Gastroesophageal sphincter (tissue), 4 donors: ENCODE results near the gene ENPP3. TPM values are rescaled to one million over a fixed set of nuclear protein-coding genes. Genes with fewer than 3 reads are reported as not detected.

ENCODE experiments used
- ATAC-seq: fragments of 150-250 bp; one replicate; pipeline ENCODE4 v1.9.1; 2016; ENCODE audit warnings: mild to moderate bottlenecking, moderate library complexity
- H3K27ac ChIP-seq, 4 donors: fragments of 200-600 bp; sonication (generic) in 3 of 4; 1 replicate in 3 of 4; 2 replicates in 1 of 4; pipeline ENCODE4 v1.5.1; 2016 to 2019
- H3K27me3 ChIP-seq: fragments of 200-600 bp; sonication (generic); one replicate; pipeline ENCODE4 v1.5.1; 2019
- H3K36me3 ChIP-seq, 2 donors: fragments of 200-600 bp; sonication (generic); one replicate each; pipeline ENCODE4 v1.5.1; 2019; ENCODE audit warnings: control low read depth in 1 of 2
- H3K4me1 ChIP-seq, 3 donors: fragments of 200-600 bp; sonication (generic); 1 replicate in 2 of 3; 2 replicates in 1 of 3; pipeline ENCODE4 v1.5.1; 2016 to 2019; ENCODE audit warnings: control low read depth in 2 of 3
- H3K4me3 ChIP-seq, 2 donors: fragments of 200-600 bp; sonication (generic); one replicate each; pipeline ENCODE4 v1.5.1; 2019; ENCODE audit warnings: mild to moderate bottlenecking in 1 of 2, moderate library complexity in 1 of 2
- H3K9me3 ChIP-seq, 3 donors: fragments of 200-600 bp; sonication (generic); one replicate each; pipeline ENCODE4 v1.5.1; 2017 to 2019; ENCODE audit warnings: control low read depth in 2 of 3
- EP300 ChIP-seq: sonication (generic); formaldehyde crosslinking; IDR thresholded peaks from one replicate; pipeline ENCODE4 v1.6.1; 2017; ENCODE audit warnings: antibody characterized with exemption, mild to moderate bottlenecking
- POLR2A ChIP-seq, 2 donors: fragments of 450-650 bp; IDR thresholded peaks; one replicate each; pipeline ENCODE4 v1.6.1; 2017; ENCODE audit warnings: antibody characterized with exemption in 2 of 2, mild to moderate bottlenecking in 2 of 2, moderate library complexity in 1 of 2
- POLR2AphosphoS5 ChIP-seq: sonication (generic); formaldehyde crosslinking; IDR thresholded peaks from one replicate; pipeline ENCODE4 v1.6.1; 2017; ENCODE audit warnings: antibody characterized with exemption
- WGBS, 2 donors: methylation state at CpG; one replicate each; pipeline ENCODE4 v1.1.5; 2018; ENCODE audit warnings: low coverage in 1 of 2; 5-methylcytosine and 5-hydroxymethylcytosine counted together
- total RNA-seq, 4 donors: library from RNA; depleted of rRNA; stranded (reverse); fragments of >200 nt; gene quantifications; one replicate each; pipeline ENCODE4 v1.1.0, GENCODE V29; 2016
- TF ChIP-seq, protein P1 (sequence below), 4 experiments: fragments of 200-600 bp in 2 of 4; fragments of 450-650 bp in 2 of 4; sonication (generic) in 1 of 4; IDR thresholded peaks; one replicate each; pipeline ENCODE4 v1.5.1; 2017 to 2019; ENCODE audit warnings: antibody characterized with exemption in 4 of 4, mild to moderate bottlenecking in 2 of 4, moderate library complexity in 2 of 4

ENPP3 gene
- total RNA-seq, 4 donors from 2014 or later = 0.35 to 1.5 (median 0.39) TPM; not detected in 1

DNA sequence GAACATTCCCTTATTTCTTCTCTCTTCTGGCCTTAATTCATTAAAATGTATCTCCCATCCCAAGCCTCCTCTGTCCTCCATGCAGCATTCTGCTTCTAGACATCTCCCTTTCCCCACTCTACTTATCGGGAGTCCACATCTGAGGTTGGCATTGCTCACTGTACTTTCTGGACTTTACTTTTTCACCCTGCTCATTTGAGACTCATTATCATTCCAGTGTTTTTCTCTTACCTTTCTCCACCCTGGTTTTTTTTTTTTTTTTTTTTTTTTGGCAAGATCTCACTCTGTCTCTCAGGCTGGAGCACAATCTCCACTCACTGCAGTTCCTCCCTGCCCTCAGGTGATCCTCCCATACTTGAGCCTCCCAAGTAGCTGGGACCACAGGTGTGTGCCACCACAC lies 4.5 kb downstream of the ENPP3 start:
- Histone ChIP-seq H3K4me3 (no peak overlapping the region), H3K9me3 (no peaks in the 10 kb centered on the region), H3K27me3 (no peaks in the 10 kb centered on the region), H3K4me1 (no peaks in the 10 kb centered on the region), H3K27ac (no peak overlapping the region), H3K36me3 (no peaks in the 10 kb centered on the region)
- WGBS, 2 donors = 100% methylated on average over 1 of the region's 1 CpG; no CpG with 5 or more reads in 1 of the 2 donors
- TF ChIP-seq POLR2AphosphoS5 (no peak), EP300 (no peak), POLR2A (IDR thresholded peaks at IDR 0.05) (no peak)
- TF ChIP-seq, protein P1, sequence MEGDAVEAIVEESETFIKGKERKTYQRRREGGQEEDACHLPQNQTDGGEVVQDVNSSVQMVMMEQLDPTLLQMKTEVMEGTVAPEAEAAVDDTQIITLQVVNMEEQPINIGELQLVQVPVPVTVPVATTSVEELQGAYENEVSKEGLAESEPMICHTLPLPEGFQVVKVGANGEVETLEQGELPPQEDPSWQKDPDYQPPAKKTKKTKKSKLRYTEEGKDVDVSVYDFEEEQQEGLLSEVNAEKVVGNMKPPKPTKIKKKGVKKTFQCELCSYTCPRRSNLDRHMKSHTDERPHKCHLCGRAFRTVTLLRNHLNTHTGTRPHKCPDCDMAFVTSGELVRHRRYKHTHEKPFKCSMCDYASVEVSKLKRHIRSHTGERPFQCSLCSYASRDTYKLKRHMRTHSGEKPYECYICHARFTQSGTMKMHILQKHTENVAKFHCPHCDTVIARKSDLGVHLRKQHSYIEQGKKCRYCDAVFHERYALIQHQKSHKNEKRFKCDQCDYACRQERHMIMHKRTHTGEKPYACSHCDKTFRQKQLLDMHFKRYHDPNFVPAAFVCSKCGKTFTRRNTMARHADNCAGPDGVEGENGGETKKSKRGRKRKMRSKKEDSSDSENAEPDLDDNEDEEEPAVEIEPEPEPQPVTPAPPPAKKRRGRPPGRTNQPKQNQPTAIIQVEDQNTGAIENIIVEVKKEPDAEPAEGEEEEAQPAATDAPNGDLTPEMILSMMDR (IDR thresholded peaks at IDR 0.05) = no peak
- ATAC-seq = no peak

DNA sequence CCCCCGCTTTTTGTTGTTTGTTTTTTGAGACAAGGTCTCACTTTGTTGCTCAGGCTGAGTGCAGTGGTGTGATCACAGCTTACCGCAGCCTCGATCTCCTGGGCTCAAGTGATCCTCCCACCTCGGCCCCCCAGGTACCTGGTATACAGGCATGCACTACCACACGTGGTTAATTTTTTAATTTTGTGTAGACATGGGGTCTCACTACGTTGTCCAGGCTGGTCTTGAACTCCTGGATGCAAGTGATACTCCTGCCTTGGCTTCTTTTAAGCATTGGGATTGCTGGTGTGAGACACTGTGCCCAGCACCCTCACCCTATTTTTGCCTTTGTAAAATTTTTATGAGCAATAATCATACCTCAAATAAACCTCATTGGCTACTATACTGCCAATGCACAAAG lies 5.5 kb downstream of the ENPP3 start:
- no peaks in the 10 kb centered on the region for H3K4me1 ChIP-seq
- H3K27ac ChIP-seq = no peak overlapping the region
- no peaks in the 10 kb centered on the region for H3K9me3 ChIP-seq
- no peaks in the 10 kb centered on the region for H3K27me3 ChIP-seq
- no peak for TF ChIP-seq EP300
- TF ChIP-seq POLR2A (IDR thresholded peaks at IDR 0.05) = no peak
- no peak for TF ChIP-seq POLR2AphosphoS5
- TF ChIP-seq, protein P1 (IDR thresholded peaks at IDR 0.05) = no peak
- H3K36me3 ChIP-seq = no peaks in the 10 kb centered on the region
- WGBS, 2 donors = 76 to 95% methylated on average over 3 to 4 of the region's 6 CpGs
- no peak for ATAC-seq
- H3K4me3 ChIP-seq = no peak overlapping the region

DNA sequence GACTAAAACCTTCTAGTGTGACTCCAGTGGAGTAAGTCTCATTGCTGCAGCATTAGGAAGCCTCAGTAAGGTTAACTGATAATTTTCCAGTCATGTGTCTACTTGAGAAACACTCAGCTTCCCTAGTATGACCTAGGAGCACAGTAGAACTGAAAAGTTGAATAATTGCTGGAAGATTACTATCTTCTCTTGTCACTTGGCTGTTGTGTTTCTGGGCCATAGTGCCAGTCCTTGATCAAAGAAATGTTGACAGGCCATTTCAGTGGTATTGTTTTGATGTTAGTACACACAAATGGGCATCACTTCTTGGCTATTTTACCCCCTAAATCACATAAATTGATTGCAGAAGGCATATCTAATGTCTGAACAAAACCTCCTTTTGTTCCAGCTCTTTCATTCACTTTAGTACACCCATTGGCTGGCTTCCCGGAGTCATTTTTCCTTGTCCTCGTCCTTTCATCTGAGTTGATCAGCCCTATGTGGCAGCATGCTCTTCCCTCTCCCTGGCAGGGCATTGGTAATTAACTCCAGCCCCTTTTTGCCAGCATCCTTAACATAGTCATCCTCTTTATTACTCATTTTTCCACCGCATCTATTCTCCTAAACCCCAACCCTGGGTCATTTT lies 6.0 kb downstream of the ENPP3 start:
- Histone ChIP-seq H3K9me3 (no peaks in the 10 kb centered on the region), H3K4me1 (no peaks in the 10 kb centered on the region), H3K4me3 (no peak overlapping the region), H3K36me3 (no peaks in the 10 kb centered on the region), H3K27ac (no peak overlapping the region), H3K27me3 (no peaks in the 10 kb centered on the region)
- no peak for ATAC-seq
- TF ChIP-seq POLR2AphosphoS5 (no peak), EP300 (no peak), POLR2A (IDR thresholded peaks at IDR 0.05) (no peak)
- TF ChIP-seq, protein P1 (IDR thresholded peaks at IDR 0.05) = no peak
- WGBS, 2 donors = 60 to 80% methylated on average over 3 of the region's 3 CpGs

DNA sequence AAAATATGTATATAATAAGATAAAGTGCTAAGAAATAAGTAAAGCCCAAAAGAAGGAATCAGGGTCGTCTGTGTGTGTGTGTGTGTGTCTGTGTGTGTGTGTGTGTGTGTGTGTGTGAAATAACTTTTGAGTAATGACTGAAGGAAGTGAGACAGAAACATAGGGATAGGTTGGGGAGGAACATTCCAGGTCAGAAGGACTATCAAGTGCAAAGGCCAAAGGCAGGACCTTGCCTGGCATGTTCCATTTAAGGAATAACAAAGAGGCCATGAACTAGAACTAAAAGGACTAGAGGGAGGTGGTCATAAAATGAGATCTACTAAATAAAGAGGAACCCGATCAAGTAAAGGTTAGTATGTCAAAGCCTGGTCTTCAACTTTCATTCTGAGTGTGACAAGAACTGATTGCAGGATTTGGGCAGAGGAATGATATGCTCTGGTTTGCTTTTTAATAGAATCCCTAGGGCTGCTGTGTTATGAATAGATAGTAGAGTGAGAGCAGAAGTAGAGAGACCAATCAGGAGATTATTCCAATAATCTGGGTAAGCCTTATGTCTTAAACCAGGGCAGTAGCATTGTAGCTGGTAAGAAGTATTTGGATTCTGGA lies 6.9 kb downstream of the ENPP3 start:
- H3K4me3 ChIP-seq = no peak overlapping the region
- ATAC-seq = no peak
- H3K27ac ChIP-seq = no peak overlapping the region
- no peaks in the 10 kb centered on the region for H3K36me3 ChIP-seq
- H3K9me3 ChIP-seq = no peaks in the 10 kb centered on the region
- TF ChIP-seq EP300 = no peak
- TF ChIP-seq POLR2A (IDR thresholded peaks at IDR 0.05) = no peak
- no peak for TF ChIP-seq POLR2AphosphoS5
- no peaks in the 10 kb centered on the region for H3K4me1 ChIP-seq
- WGBS, 2 donors = 56 to 80% methylated on average over 2 of the region's 2 CpGs
- H3K27me3 ChIP-seq = no peaks in the 10 kb centered on the region

DNA sequence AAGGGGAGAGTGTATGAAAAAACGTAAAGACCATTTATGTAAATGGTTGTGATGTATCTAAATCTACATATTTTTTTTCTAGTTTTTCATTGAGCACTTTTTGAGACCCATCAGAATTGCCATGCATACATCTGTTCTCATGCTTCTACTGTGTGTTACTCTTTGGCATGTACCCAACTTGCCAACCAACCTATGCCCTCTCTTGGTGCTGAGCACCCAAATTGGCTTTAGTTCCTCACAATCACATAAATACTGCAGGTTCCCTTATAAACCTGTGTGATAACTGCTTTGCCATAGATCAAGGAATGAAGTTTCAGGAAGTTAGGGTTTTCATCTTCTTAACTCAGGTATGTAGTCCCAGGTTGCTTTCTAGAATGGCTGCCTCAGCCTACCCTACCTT lies 7.8 kb downstream of the ENPP3 start:
- ATAC-seq = no peak
- Histone ChIP-seq H3K4me3 (no peak overlapping the region), H3K4me1 (no peaks in the 10 kb centered on the region), H3K27ac (no peak overlapping the region), H3K9me3 (no peaks in the 10 kb centered on the region), H3K36me3 (no peaks in the 10 kb centered on the region), H3K27me3 (no peaks in the 10 kb centered on the region)
- WGBS, 2 donors = 67 to 86% methylated on average over 1 of the region's 1 CpG
- TF ChIP-seq, protein P1 (IDR thresholded peaks at IDR 0.05) = no peak
- TF ChIP-seq POLR2AphosphoS5 (no peak), POLR2A (IDR thresholded peaks at IDR 0.05) (no peak), EP300 (no peak)
